Glomerular visceral epithelial cell (primary cell): ENCODE results near the gene RALGPS2.
"Not testable (repeated sequence)": the region's sequence is repeated elsewhere in the genome, so short reads cannot be mapped to it uniquely, and the experiment has no call there.

Experiments
- DNase-seq: peaks from one replicate; pipeline ENCODE4 v3.0.0-alpha.2; 2016; ENCODE audit errors: extremely low spot score

RALGPS2 gene

DNA sequence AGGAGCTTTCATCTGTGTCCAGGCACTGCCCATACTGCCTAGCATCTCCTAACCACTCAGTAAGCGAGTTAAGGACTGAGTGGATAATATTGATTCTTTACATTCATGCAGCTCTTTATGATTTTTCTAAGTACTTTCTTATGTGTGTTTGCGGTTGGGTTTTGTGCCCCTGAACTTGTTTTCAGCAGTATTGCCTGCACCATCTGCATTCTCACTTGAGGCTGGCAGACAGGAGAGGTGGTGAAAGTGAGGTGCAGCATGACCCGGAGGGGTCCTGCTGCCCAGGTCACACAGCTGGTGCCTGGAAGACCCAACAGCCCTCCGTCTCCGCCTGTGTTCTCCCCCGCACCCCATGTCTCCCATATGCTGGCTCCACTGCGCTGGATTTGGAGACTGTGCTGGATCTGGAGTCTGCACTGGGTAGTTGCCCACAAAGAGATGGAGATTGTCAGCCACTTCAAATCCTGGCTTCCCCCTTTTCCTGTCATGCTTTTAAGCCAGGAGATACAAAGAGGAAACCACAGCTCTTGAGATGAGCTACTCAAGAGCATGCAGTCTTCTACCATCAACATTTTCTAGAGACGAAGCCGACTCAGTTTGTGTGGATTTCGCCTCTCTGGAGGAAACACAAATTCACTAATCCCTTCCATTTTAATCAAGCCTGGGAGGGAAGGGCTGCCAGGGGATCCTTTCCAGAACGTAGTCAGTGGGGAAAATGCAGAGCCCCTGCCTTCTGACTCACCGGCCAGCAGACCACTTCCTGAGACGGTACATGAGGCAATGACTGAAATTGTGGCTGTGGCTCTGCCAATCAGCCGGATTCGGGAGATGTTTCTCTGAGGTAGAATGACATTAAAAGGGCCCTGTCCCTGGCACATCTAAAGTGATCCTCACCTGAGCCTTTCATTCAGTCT lies 217.5 kb downstream of the RALGPS2 start:
- DNase-seq = peak; percentile 50

GRCh38 chr1:178944729-178945128 lies 219.7 kb downstream of the RALGPS2 start:
- no peak for DNase-seq

GRCh38 chr1:178945763-178946266 lies 220.8 kb downstream of the RALGPS2 start:
- DNase-seq = no peak

- DNase-seq = no peak
Measured at GRCh38 chr1:178946416-178946815, 221.4 kb downstream of the RALGPS2 start.

GRCh38 chr1:178946855-178947676 lies 222.0 kb downstream of the RALGPS2 start:
- peak; percentile 54 for DNase-seq

- DNase-seq = no peak
Measured at GRCh38 chr1:178947677-178947981, 222.6 kb downstream of the RALGPS2 start.

GRCh38 chr1:178948676-178949075 lies 223.6 kb downstream of the RALGPS2 start:
- no peak for DNase-seq

- not testable (repeated sequence) for DNase-seq
Measured at GRCh38 chr1:178949866-178950265, 224.8 kb downstream of the RALGPS2 start.

- no peak for DNase-seq
Measured at GRCh38 chr1:178951600-178951999, 226.6 kb downstream of the RALGPS2 start.

- DNase-seq = no peak
Measured at GRCh38 chr1:178953034-178953433, 228.0 kb downstream of the RALGPS2 start.

- no peak for DNase-seq
Measured at GRCh38 chr1:178953538-178954324, 228.7 kb downstream of the RALGPS2 start.

- no peak for DNase-seq
Measured at GRCh38 chr1:178954325-178954690, 229.3 kb downstream of the RALGPS2 start.

- DNase-seq = no peak
Measured at GRCh38 chr1:178954937-178955336, 229.9 kb downstream of the RALGPS2 start.

DNA sequence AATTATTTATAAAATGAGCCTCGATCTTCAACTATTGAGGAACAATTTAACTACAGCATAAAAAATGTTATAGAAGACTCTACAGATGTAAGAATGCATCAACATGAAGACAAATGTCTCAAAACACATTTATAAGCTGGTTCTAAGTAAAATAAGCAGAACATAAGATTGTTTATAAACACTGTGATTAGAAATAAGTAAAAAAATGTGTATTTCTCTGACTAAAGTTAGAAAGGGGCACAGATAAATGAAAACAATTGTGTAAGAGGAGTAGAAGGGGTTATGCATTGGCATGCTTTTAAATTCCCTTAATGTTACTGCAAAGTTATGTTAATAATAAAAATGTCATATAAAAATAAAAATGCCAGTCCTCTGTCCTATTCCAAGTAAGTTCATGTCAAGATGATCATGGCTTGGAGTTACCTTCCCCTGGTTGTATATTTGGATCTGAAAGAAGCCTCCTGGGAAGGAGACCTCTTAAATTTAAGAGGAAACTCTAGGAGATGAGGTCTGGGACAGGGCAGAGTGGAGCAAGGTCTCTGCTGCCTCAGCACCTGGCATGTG lies 230.4 kb downstream of the RALGPS2 start:
- DNase-seq = no peak

DNA sequence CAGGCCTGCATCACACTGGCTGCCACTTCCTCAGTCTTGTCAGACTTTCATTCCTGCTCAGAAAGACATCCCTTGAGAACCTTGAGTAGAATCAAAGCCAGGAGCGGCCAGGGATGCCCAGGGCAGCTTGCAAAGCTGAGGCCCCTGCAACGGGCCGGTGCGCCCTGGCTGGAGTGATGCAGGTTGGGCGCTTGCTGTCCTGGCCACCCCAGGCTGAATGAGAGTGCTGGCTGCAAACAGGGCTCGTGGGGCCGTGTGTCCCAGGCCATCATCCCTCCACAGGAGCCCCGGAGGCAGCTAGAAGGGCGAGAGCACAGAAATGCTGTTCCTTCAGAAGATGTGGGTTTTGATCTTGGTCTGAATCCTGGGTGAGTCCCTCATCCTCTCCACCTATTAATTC lies 233.4 kb downstream of the RALGPS2 start:
- DNase-seq = no peak

- DNase-seq = no peak
Measured at GRCh38 chr1:178959543-178960460, 234.8 kb downstream of the RALGPS2 start.

DNA sequence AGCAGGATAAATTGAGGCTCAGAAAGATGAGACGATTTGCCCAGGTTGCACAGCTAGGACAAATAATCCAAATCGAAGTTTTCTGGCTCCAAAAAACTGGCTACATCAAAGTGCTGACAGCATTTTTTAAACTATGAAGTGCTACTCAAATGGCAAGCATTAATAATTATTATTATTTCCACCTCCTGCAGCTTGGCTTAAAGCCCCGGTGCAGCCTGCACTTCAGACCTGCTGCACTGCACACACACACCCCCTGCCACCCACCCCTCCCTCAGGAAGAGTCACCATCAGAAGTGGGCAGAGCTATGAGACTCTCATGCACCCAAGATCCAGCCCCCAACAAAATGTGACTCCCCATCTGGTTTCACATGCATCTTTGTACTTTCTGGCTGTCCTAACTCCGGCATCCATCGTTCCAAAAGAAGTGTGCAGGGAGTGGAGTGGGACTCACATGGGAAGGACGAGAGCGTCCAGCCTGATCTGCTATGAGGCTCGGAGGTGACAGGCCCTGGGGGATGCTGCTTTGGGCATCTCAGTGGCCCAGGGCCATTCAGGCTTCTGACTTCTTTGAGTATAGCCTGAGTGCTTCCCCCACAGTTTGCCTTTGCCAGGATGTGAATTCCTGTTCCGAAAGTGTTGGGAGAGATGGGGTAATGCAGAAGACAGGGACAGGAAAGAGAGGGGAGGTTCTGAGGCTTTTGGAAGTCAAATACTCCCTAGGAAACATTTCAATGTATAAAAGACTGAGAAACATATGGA lies 235.6 kb downstream of the RALGPS2 start:
- no peak for DNase-seq

DNA sequence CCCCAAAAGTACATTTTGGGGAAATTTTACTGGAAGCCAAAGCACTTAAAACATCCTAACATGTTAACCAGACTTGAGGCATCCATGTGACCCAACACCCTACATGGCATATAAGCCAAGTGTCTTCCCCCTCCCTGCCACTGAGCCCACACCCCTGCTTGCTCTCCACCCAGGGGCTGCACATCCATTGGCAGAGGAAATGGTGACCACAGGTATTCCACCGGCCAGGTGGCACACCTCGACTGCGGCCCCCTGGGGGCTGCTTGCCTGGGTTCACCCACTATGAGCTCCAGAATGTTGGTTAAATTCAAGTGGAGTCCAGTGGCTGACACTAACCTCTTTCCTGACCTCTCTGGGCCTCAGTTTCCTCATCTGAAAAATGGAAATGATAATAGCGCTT lies 236.3 kb downstream of the RALGPS2 start:
- DNase-seq = no peak

GRCh38 chr1:178961868-178962267 lies 236.8 kb downstream of the RALGPS2 start:
- no peak for DNase-seq
